ENCODE results near the gene PIK3R6. TPM values are rescaled to one million over a fixed set of nuclear protein-coding genes. Genes with fewer than 3 reads are reported as not detected.

Gene PIK3R6
- polyA plus RNA-seq, 1 donor (not counting 4 experiments of a cell fraction or from before 2014, with no cell fraction given) = 0.03 TPM

DNA sequence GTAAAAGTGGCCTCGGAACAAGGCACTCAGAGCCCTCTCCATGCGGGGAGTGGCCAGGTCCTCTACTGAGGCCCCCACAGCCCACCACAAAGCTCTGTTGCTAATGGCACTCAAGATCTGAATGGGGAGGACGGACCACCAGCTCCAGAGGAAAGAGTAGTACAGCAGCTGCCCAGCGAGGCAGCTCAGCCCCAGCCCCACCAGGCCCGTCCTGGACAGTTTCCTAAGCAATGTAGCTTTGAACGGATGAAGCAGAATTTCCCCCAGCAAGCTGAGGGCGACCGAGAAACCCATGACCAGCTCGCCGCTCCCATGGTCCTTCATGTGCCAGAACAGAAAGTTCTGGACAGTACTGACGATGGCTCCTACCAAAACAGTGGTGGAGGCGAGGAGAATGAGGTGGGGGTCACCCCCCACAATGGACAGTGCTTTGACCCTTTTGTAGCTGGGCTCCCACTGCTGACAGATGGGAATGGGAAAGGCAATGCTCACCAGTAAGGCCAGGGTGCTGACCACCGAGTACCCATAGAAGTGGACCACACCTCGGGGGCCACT is 69.8 kb downstream of the PIK3R6 start:
- no peak for FAIRE-seq
- no peak for TF ChIP-seq EZH2 (IDR thresholded peaks at IDR 0.05; ENCODE audit: low read length)
- TF ChIP-seq, protein P1, sequence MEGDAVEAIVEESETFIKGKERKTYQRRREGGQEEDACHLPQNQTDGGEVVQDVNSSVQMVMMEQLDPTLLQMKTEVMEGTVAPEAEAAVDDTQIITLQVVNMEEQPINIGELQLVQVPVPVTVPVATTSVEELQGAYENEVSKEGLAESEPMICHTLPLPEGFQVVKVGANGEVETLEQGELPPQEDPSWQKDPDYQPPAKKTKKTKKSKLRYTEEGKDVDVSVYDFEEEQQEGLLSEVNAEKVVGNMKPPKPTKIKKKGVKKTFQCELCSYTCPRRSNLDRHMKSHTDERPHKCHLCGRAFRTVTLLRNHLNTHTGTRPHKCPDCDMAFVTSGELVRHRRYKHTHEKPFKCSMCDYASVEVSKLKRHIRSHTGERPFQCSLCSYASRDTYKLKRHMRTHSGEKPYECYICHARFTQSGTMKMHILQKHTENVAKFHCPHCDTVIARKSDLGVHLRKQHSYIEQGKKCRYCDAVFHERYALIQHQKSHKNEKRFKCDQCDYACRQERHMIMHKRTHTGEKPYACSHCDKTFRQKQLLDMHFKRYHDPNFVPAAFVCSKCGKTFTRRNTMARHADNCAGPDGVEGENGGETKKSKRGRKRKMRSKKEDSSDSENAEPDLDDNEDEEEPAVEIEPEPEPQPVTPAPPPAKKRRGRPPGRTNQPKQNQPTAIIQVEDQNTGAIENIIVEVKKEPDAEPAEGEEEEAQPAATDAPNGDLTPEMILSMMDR (optimal IDR thresholded peaks at IDR 0.05 in 1 of 3, IDR thresholded peaks at IDR 0.05 in 1 of 3, conservative IDR thresholded peaks at IDR 0.05 in 1 of 3; ENCODE audit: extremely low read depth in 1 of 3, insufficient read depth in 2 of 3, low read length in 3 of 3) = no peak

DNA sequence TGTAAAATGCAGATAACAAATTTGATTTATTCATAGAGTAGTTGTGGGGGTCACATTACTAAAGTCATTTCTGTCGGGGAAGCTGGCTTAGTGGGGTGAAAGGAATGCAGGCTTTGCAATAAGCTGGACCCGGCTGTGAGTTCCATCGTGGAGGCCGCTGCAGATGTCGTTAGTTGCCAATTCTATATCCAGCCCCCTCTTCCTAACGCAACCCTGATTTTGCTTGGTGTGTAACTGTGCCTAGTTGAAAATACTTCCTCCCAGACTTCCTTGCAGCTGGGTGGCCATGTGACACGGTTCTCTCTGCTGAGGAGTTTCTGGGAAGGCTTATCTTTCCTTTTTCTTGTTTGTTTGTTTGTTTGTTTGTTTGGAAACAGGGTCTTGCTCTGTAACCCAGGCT is 72.8 kb downstream of the PIK3R6 start:
- dilution Hi-C loops (cut with MboI; ENCODE audit: extremely low pct_ligation_motif_present, low sequenced_read_pairs) = no loop called here
- Histone ChIP-seq H3K27me3 (ENCODE audit: control insufficient read depth, extremely low read depth, insufficient read depth, low read length) (peaks cover 11% of the 10 kb centered on the region), H3K36me3 (ENCODE audit: control insufficient read depth in 2 of 2, extremely low read depth in 1 of 2, insufficient read depth in 2 of 2, low read length in 2 of 2) (no peaks in the 10 kb centered on the region), H3K79me2 (ENCODE audit: control insufficient read depth, insufficient read depth, low read length) (no peaks in the 10 kb centered on the region), H2AFZ (ENCODE audit: control insufficient read depth, low read length) (no peak overlapping the region), H4K20me1 (ENCODE audit: control insufficient read depth, extremely low read depth, insufficient read depth, low read length) (no peaks in the 10 kb centered on the region), H3K4me2 (ENCODE audit: control insufficient read depth, extremely low read depth, insufficient read depth, low read depth, low read length) (no peak overlapping the region), H3K9me3 (ENCODE audit: control insufficient read depth, low read depth, low read length) (peaks cover 3% of the 10 kb centered on the region), H3K4me1 (ENCODE audit: control insufficient read depth, extremely low read depth, insufficient read depth, low read length) (no peaks in the 10 kb centered on the region), H3K9ac (ENCODE audit: control insufficient read depth, extremely low read depth, insufficient read depth, low read length) (no peak overlapping the region), H3K27ac (ENCODE audit: control insufficient read depth, insufficient read depth, low read length) (no peak overlapping the region), H3K4me3 (ENCODE audit: control insufficient read depth in 2 of 3, extremely low read depth in 1 of 3, insufficient read depth in 2 of 3, low read depth in 1 of 3, low read length in 3 of 3) (no peak overlapping the region), H3K9me1 (ENCODE audit: control insufficient read depth, extremely low read depth, insufficient read depth, low read length) (no peaks in the 10 kb centered on the region)
- TF ChIP-seq, protein P1 (optimal IDR thresholded peaks at IDR 0.05 in 1 of 3, IDR thresholded peaks at IDR 0.05 in 1 of 3, conservative IDR thresholded peaks at IDR 0.05 in 1 of 3; ENCODE audit: extremely low read depth in 1 of 3, insufficient read depth in 2 of 3, low read length in 3 of 3) = no peak
- no peak for TF ChIP-seq EZH2 (IDR thresholded peaks at IDR 0.05; ENCODE audit: low read length)
- FAIRE-seq (no peak), DNase-seq (ENCODE audit: low read depth, low spot score) (no peak)

More for the DNA sequence above, 69.8 kb downstream of the PIK3R6 start:
- Histone ChIP-seq H3K9me1 (ENCODE audit: control insufficient read depth, extremely low read depth, insufficient read depth, low read length) (no peaks in the 10 kb centered on the region), H3K27me3 (ENCODE audit: control insufficient read depth, extremely low read depth, insufficient read depth, low read length) (peaks cover 11% of the 10 kb centered on the region), H3K4me2 (ENCODE audit: control insufficient read depth, extremely low read depth, insufficient read depth, low read depth, low read length) (no peak overlapping the region), H3K27ac (ENCODE audit: control insufficient read depth, insufficient read depth, low read length) (no peak overlapping the region), H3K9ac (ENCODE audit: control insufficient read depth, extremely low read depth, insufficient read depth, low read length) (no peak overlapping the region), H3K79me2 (ENCODE audit: control insufficient read depth, insufficient read depth, low read length) (no peaks in the 10 kb centered on the region), H3K4me1 (ENCODE audit: control insufficient read depth, extremely low read depth, insufficient read depth, low read length) (peaks cover 2% of the 10 kb centered on the region), H3K9me3 (ENCODE audit: control insufficient read depth, low read depth, low read length) (no peaks in the 10 kb centered on the region), H3K36me3 (ENCODE audit: control insufficient read depth in 2 of 2, extremely low read depth in 1 of 2, insufficient read depth in 2 of 2, low read length in 2 of 2) (no peaks in the 10 kb centered on the region), H4K20me1 (ENCODE audit: control insufficient read depth, extremely low read depth, insufficient read depth, low read length) (no peaks in the 10 kb centered on the region), H2AFZ (ENCODE audit: control insufficient read depth, low read length) (no peak overlapping the region), H3K4me3 (ENCODE audit: control insufficient read depth in 2 of 3, extremely low read depth in 1 of 3, insufficient read depth in 2 of 3, low read depth in 1 of 3, low read length in 3 of 3) (no peak overlapping the region)
- dilution Hi-C loops (cut with MboI; ENCODE audit: extremely low pct_ligation_motif_present, low sequenced_read_pairs) = no loop called here
- DNase-seq (ENCODE audit: low read depth, low spot score) = no peak
